CD14-positive monocyte (primary cell): ENCODE data around the gene KLHL7. TPM values are rescaled to one million over a fixed set of nuclear protein-coding genes. Genes with fewer than 3 reads are reported as not detected.
A peak's percentile ranks its signal among the peaks of the same experiment; 100 is the strongest.

ENCODE experiments used
- DNase-seq, 3 donors: peaks; one replicate each; pipeline ENCODE4 v3.0.0-alpha.2; 2011 to 2022
- H2AFZ ChIP-seq: 2 replicates; pipeline ENCODE4 v1.6.0; 2012; ENCODE audit warnings: mild to moderate bottlenecking, low read depth, low read length, inconsistent platforms; ENCODE audit not compliant: insufficient read depth, poor library complexity, severe bottlenecking
- H3K27ac ChIP-seq, 2 donors: 1 replicate in 1 of 2; 2 replicates in 1 of 2; pipeline ENCODE4 v1.5.1; 2012 to 2013; ENCODE audit warnings: low read length in 2 of 2, control low read depth in 1 of 2, inconsistent platforms in 1 of 2, low read depth in 1 of 2, mild to moderate bottlenecking in 1 of 2
- H3K27me3 ChIP-seq, 2 donors: one replicate each; pipeline versions ENCODE4 v1.6.0 to v1.6.1; 2011 to 2013; ENCODE audit warnings: low read length in 2 of 2; ENCODE audit not compliant: control insufficient read depth in 2 of 2, insufficient read depth in 2 of 2
- H3K36me3 ChIP-seq, 2 donors: replicated peaks in 1 of 2; 1 replicate in 1 of 2; 2 replicates in 1 of 2; pipeline versions ENCODE4 v1.5.1 to v1.6.1; 2012 to 2013; ENCODE audit warnings: low read length in 2 of 2, control low read depth in 1 of 2, inconsistent platforms in 1 of 2, mild to moderate bottlenecking in 1 of 2; ENCODE audit not compliant: insufficient read depth in 2 of 2, control insufficient read depth in 1 of 2
- H3K4me1 ChIP-seq, 2 donors: 1 replicate in 1 of 2; 2 replicates in 1 of 2; pipeline versions ENCODE4 v1.5.1 to v1.6.1; 2012 to 2013; ENCODE audit warnings: low read length in 2 of 2, control low read depth in 1 of 2, inconsistent platforms in 1 of 2, mild to moderate bottlenecking in 1 of 2, moderate library complexity in 1 of 2; ENCODE audit not compliant: insufficient read depth in 2 of 2, control insufficient read depth in 1 of 2
- H3K4me2 ChIP-seq: replicated peaks from 2 replicates; pipeline ENCODE3; 2012; ENCODE audit warnings: low read length, moderate library complexity, mild to moderate bottlenecking; ENCODE audit not compliant: poor library complexity, severe bottlenecking; ENCODE audit errors: extremely low read depth
- H3K4me3 ChIP-seq, 3 experiments: fragments of 200-600 bp in 1 of 3; sonication (generic) in 1 of 3; replicated peaks in 1 of 3; 1 replicate in 2 of 3; 2 replicates in 1 of 3; pipeline ENCODE4 v1.5.1; 2011 to 2013; ENCODE audit warnings: low read length in 3 of 3, mild to moderate bottlenecking in 3 of 3, control low read depth in 2 of 3, low read depth in 2 of 3, inconsistent platforms in 1 of 3, moderate library complexity in 1 of 3
- H3K79me2 ChIP-seq: 2 replicates; pipeline ENCODE4 v1.6.0; 2012; ENCODE audit warnings: mild to moderate bottlenecking, control low read depth, inconsistent platforms, low read length, moderate library complexity; ENCODE audit not compliant: insufficient read depth
- H3K9ac ChIP-seq: 2 replicates; pipeline ENCODE4 v1.6.0; 2017; ENCODE audit warnings: low read length, mild to moderate bottlenecking; ENCODE audit not compliant: insufficient read depth, poor library complexity, severe bottlenecking
- H3K9me3 ChIP-seq, 2 donors: replicated peaks in 1 of 2; 1 replicate in 1 of 2; 2 replicates in 1 of 2; pipeline versions ENCODE4 v1.5.1 to v1.6.1; 2012 to 2013; ENCODE audit warnings: low read length in 2 of 2, control low read depth in 1 of 2; ENCODE audit not compliant: control insufficient read depth in 1 of 2, insufficient read depth in 1 of 2
- H4K20me1 ChIP-seq: 2 replicates; pipeline ENCODE4 v1.6.0; 2012; ENCODE audit warnings: mild to moderate bottlenecking, low read length, control low read depth, moderate library complexity; ENCODE audit not compliant: insufficient read depth
- H3K27ac Mint-ChIP-seq, 7 donors: one replicate each; pipeline ENCODE4 v1.8.0; 2020; ENCODE audit warnings: mild to moderate bottlenecking in 7 of 7, mixed read lengths in 7 of 7, moderate library complexity in 6 of 7, inconsistent platforms in 2 of 7
- H3K27me3 Mint-ChIP-seq, 3 donors: one replicate each; pipeline ENCODE4 v1.8.0; 2021 to 2022; ENCODE audit warnings: low read depth in 3 of 3, mild to moderate bottlenecking in 3 of 3, mixed read lengths in 3 of 3, moderate library complexity in 3 of 3, inconsistent platforms in 1 of 3
- H3K36me3 Mint-ChIP-seq, 2 donors: one replicate each; pipeline ENCODE4 v1.8.0; 2020; ENCODE audit warnings: mixed read lengths in 2 of 2, inconsistent platforms in 1 of 2, mild to moderate bottlenecking in 1 of 2
- H3K4me1 Mint-ChIP-seq: one replicate; pipeline ENCODE4 v1.8.0; 2020; ENCODE audit warnings: mild to moderate bottlenecking, mixed read lengths
- H3K4me3 Mint-ChIP-seq, 2 donors: one replicate each; pipeline ENCODE4 v1.8.0; 2020; ENCODE audit warnings: mild to moderate bottlenecking in 2 of 2, mixed read lengths in 2 of 2, moderate library complexity in 1 of 2
- H3K9me3 Mint-ChIP-seq, 7 donors: one replicate each; pipeline ENCODE4 v1.8.0; 2020 to 2022; ENCODE audit warnings: mixed read lengths in 7 of 7, mild to moderate bottlenecking in 6 of 7, moderate library complexity in 6 of 7, inconsistent platforms in 2 of 7
- WGBS: methylation state at CpG from one replicate; pipeline ENCODE4 v1.1.5; 2013; ENCODE audit warnings: missing lambda C conversion rate; ENCODE audit not compliant: insufficient coverage; 5-methylcytosine and 5-hydroxymethylcytosine counted together
- intact Hi-C, 2 donors: fragments of 100-400 bp; cut with micrococcal nuclease; formaldehyde crosslinking; loops; one replicate each; pipeline versions ENCODE4 v1.15.0 to v1.15.1; 2023
- polyA plus RNA-seq, 3 donors: library from polyadenylated mRNA; depleted of rRNA in 1 of 3; unstranded in 2 of 3; stranded (reverse) in 1 of 3; fragments of 300-500 nt in 2 of 3; fragments of >200 nt in 1 of 3; fragmentation: Illumina TruSeq in 2 of 3; gene quantifications; 1 replicate in 2 of 3; 2 replicates in 1 of 3; pipeline ENCODE4 v1.2.3, GENCODE V29; 2012 to 2021
- TF ChIP-seq, protein P1 (sequence below): fragments of 200-600 bp; IDR thresholded peaks from one replicate; pipeline ENCODE4 v1.8.0; 2022; ENCODE audit warnings: antibody characterized with exemption, mild to moderate bottlenecking

Gene KLHL7
- polyA plus RNA-seq, 3 donors: 15.5 to 21.0 (median 17.4) TPM

DNA sequence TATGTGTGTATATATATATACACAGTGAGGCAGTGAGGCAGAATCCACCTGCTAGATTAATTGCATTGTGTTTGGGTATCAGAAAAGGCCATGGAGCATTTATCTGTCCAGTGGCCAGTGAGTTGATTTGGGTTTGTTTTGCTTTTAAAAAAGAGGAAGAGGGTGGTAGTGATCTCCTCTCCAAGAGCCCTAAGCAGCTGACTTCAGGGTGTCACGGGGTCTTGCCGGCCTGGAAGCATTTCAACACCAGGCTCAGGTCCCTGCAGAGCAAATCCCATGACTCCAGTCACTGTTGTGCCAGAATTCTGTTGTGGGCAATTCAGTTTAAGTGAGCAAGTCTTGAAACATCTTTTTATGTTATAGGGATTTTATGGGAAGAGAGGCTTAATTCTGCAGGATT, 110.4 kb downstream of the KLHL7 start:
- peaks cover 18 to 21% of the 10 kb centered on the region in 2 donors for H3K4me1 ChIP-seq
- peak; percentile 88 to 95 (median 89) for DNase-seq
- H3K36me3 ChIP-seq: no peaks in the 10 kb centered on the region
- peak overlapping the region in 1 of 3 experiments; percentile 31 for H3K4me3 ChIP-seq
- H3K9me3 Mint-ChIP-seq: peaks cover 0 to 3% (median 0%) of the 10 kb centered on the region in 7 donors
- intact Hi-C loops: no loop called here
- no peaks in the 10 kb centered on the region for H3K9me3 ChIP-seq
- no peaks in the 10 kb centered on the region for H4K20me1 ChIP-seq
- no CpG with 5 or more reads among the region's 2 CpGs for WGBS
- H3K4me1 Mint-ChIP-seq: peaks cover 23% of the 10 kb centered on the region
- H3K27ac Mint-ChIP-seq: peak overlapping the region; percentile 63 to 87 (median 85)
- H3K27me3 ChIP-seq: no peaks in the 10 kb centered on the region
- peak overlapping the region; percentile 67 to 70 for H3K27ac ChIP-seq
- peaks cover 0 to 2% (median 0%) of the 10 kb centered on the region in 3 donors for H3K27me3 Mint-ChIP-seq
- no peak overlapping the region for H3K4me3 Mint-ChIP-seq
- TF ChIP-seq, protein P1, sequence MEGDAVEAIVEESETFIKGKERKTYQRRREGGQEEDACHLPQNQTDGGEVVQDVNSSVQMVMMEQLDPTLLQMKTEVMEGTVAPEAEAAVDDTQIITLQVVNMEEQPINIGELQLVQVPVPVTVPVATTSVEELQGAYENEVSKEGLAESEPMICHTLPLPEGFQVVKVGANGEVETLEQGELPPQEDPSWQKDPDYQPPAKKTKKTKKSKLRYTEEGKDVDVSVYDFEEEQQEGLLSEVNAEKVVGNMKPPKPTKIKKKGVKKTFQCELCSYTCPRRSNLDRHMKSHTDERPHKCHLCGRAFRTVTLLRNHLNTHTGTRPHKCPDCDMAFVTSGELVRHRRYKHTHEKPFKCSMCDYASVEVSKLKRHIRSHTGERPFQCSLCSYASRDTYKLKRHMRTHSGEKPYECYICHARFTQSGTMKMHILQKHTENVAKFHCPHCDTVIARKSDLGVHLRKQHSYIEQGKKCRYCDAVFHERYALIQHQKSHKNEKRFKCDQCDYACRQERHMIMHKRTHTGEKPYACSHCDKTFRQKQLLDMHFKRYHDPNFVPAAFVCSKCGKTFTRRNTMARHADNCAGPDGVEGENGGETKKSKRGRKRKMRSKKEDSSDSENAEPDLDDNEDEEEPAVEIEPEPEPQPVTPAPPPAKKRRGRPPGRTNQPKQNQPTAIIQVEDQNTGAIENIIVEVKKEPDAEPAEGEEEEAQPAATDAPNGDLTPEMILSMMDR: no peak
- no peak overlapping the region for H2AFZ ChIP-seq
- no peaks in the 10 kb centered on the region for H3K79me2 ChIP-seq
- H3K36me3 Mint-ChIP-seq: no peaks in the 10 kb centered on the region
- no peak overlapping the region for H3K9ac ChIP-seq
- H3K4me2 ChIP-seq: peak overlapping the region; percentile 29

DNA sequence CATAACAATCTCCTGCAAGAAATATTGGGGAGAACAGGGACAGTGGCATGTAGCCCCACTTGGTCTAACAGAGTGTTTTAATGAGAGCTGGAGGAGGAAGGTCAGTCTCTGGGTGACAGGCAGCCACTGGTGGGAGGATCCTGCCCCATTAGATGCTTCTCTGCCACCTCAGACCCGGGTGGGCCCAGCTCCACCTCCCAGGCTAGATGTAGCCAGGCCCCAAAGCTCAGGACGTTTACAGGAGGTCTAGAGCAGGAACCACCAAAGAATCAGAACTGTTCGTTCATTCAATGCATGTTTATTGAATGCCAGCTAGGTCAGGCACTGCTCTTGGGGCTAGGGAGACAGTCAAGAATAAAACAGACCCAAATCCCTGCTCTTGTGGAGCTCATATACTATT, 112.6 kb downstream of the KLHL7 start:
- Histone ChIP-seq H3K36me3 (no peaks in the 10 kb centered on the region), H3K27ac (no peak overlapping the region), H3K4me3 (no peak overlapping the region), H3K9me3 (no peaks in the 10 kb centered on the region), H3K4me2 (no peak overlapping the region), H3K9ac (no peak overlapping the region), H3K79me2 (no peaks in the 10 kb centered on the region), H4K20me1 (no peaks in the 10 kb centered on the region), H3K4me1 (peaks cover 16 to 18% of the 10 kb centered on the region in 2 donors), H3K27me3 (no peaks in the 10 kb centered on the region), H2AFZ (peak overlapping the region; percentile 6)
- Mint-ChIP-seq H3K27ac (peak overlapping the region in 1 of 7 donors; percentile 47), H3K4me3 (no peak overlapping the region), H3K36me3 (no peaks in the 10 kb centered on the region), H3K27me3 (peaks cover 2 to 6% (median 2%) of the 10 kb centered on the region in 3 donors), H3K9me3 (peaks cover 0 to 3% (median 0%) of the 10 kb centered on the region in 7 donors), H3K4me1 (peaks cover 16% of the 10 kb centered on the region)
- intact Hi-C loops: no loop called here
- TF ChIP-seq, protein P1: no peak
- WGBS: 75% methylated on average over 2 of the region's 3 CpGs
- no peak for DNase-seq
